CD4-positive, alpha-beta T cell (primary cell): ENCODE measurements around the gene PTP4A1. TPM values are rescaled to one million over a fixed set of nuclear protein-coding genes. Genes with fewer than 3 reads are reported as not detected.

ENCODE experiments used
- ATAC-seq: fragments of 200-7000 bp; cut with Tn5 transposase; one replicate; pipeline ENCODE4 v1.10.0; 2022; ENCODE audit warnings: mild to moderate bottlenecking; ENCODE audit not compliant: poor library complexity
- CTCF ChIA-PET: fragments of 350-600 bp; sonication (Branson Sonifier 250); formaldehyde crosslinking; loops from one replicate; lab custom pipeline; 2021; ENCODE audit warnings: antibody characterized with exemption, inconsistent platforms; lab: Charles Lee
- POLR2A ChIA-PET: fragments of 350-600 bp; sonication (Branson Sonifier 250); formaldehyde crosslinking; loops from one replicate; lab custom pipeline; 2021; ENCODE audit warnings: antibody characterized with exemption, inconsistent platforms; lab: Charles Lee
- DNase-seq, 14 experiments: peaks; one replicate each; pipeline ENCODE4 v3.0.0-alpha.2; 2013 to 2020; ENCODE audit warnings: mixed read lengths in 2 of 14
- H3K27ac ChIP-seq, 2 donors: one replicate each; pipeline versions ENCODE4 v1.5.1 to v1.7.0; 2013; ENCODE audit warnings: low read length in 2 of 2, low read depth in 1 of 2, mild to moderate bottlenecking in 1 of 2
- H3K27me3 ChIP-seq, 2 experiments: 1 replicate in 1 of 2; 2 replicates in 1 of 2; pipeline versions ENCODE4 v1.6.1 to v1.7.0; 2013; ENCODE audit warnings: low read length in 2 of 2, control low read depth in 1 of 2, mild to moderate bottlenecking in 1 of 2, moderate library complexity in 1 of 2; ENCODE audit not compliant: insufficient read depth in 2 of 2, control insufficient read depth in 1 of 2
- H3K36me3 ChIP-seq: one replicate; pipeline ENCODE4 v1.6.1; 2013; ENCODE audit warnings: low read length, control low read depth; ENCODE audit not compliant: insufficient read depth
- H3K4me1 ChIP-seq: one replicate; pipeline ENCODE4 v1.6.1; 2013; ENCODE audit warnings: low read length, control low read depth; ENCODE audit not compliant: insufficient read depth
- H3K4me3 ChIP-seq: one replicate; pipeline ENCODE4 v1.5.1; 2013; ENCODE audit warnings: mild to moderate bottlenecking, low read length, moderate library complexity
- H3K9me3 ChIP-seq, 2 experiments: 1 replicate in 1 of 2; 2 replicates in 1 of 2; pipeline versions ENCODE4 v1.6.1 to v1.7.0; 2013; ENCODE audit warnings: low read length in 2 of 2, mild to moderate bottlenecking in 2 of 2, control low read depth in 1 of 2, moderate library complexity in 1 of 2; ENCODE audit not compliant: control insufficient read depth in 1 of 2, insufficient read depth in 1 of 2
- H3K27ac Mint-ChIP-seq: one replicate; pipeline ENCODE4 v1.8.0; 2020; ENCODE audit warnings: mixed read lengths
- H3K27me3 Mint-ChIP-seq: one replicate; pipeline ENCODE4 v1.8.0; 2021; ENCODE audit warnings: mixed read lengths
- H3K36me3 Mint-ChIP-seq: one replicate; pipeline ENCODE4 v1.8.0; 2021; ENCODE audit warnings: low read depth, mixed read lengths
- H3K4me1 Mint-ChIP-seq: one replicate; pipeline ENCODE4 v1.8.0; 2021; ENCODE audit warnings: low read depth, mixed read lengths
- H3K4me3 Mint-ChIP-seq: one replicate; pipeline ENCODE4 v1.8.0; 2020; ENCODE audit warnings: mild to moderate bottlenecking, mixed read lengths
- H3K9me3 Mint-ChIP-seq: one replicate; pipeline ENCODE4 v1.8.0; 2020; ENCODE audit warnings: mixed read lengths
- CTCF ChIP-seq: fragments of 200-600 bp; IDR thresholded peaks from one replicate; pipeline ENCODE4 v1.8.0; 2022; ENCODE audit warnings: antibody characterized with exemption, mild to moderate bottlenecking
- intact Hi-C, 2 experiments: fragments of 100-400 bp; cut with DNase I in 1 of 2; cut with micrococcal nuclease in 1 of 2; formaldehyde crosslinking; loops; one replicate each; pipeline versions ENCODE4 v1.15.1 to v1.9.0; 2023 to 2025; cut with DNase I, micrococcal nuclease
- total RNA-seq, 174 experiments: library from RNA in 2 of 174; stranded (reverse) in 2 of 174; gene quantifications; one replicate each; pipeline ENCODE4 v1.2.3 and lab custom pipeline; 2021 to 2026

Gene PTP4A1
- total RNA-seq, 2 experiments from 2014 or later: 254 to 258 TPM

DNA sequence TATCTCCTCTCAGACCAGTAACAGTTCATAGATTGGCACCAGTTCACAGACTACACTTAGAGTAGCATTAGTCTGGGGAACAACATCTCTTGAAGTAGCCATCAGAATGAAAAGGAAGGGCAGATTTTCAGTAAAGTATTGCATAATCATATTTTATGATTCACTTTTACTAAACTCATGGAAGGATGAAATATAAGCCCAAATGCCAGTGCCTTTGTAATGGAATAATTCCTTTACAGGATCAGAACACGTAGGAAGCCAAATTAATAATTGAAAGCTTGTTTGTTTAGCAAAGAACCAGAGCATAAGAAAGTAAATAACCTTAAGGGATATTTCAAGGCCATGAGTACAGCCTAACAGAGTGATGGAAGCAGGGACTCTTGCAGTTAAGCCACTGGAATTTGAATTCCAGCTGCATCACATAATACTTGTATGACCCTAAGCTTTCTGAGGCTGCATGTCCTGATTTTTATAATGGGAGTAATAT is 11.4 kb upstream of the PTP4A1 start:
- Mint-ChIP-seq H3K4me3 (no peak overlapping the region), H3K4me1 (no peaks in the 10 kb centered on the region), H3K27ac (no peak overlapping the region), H3K27me3 (peaks cover 21% of the 10 kb centered on the region), H3K36me3 (no peaks in the 10 kb centered on the region), H3K9me3 (no peaks in the 10 kb centered on the region)
- no peak overlapping the region for H3K27ac ChIP-seq
- POLR2A ChIA-PET: no interaction called here
- H3K4me1 ChIP-seq: no peaks in the 10 kb centered on the region
- ATAC-seq (no peak), DNase-seq (no peak)
- H3K27me3 ChIP-seq: no peaks in the 10 kb centered on the region
- no peaks in the 10 kb centered on the region for H3K36me3 ChIP-seq
- no peaks in the 10 kb centered on the region for H3K9me3 ChIP-seq
- no peak for TF ChIP-seq CTCF
- CTCF ChIA-PET: no interaction called here
- intact Hi-C loops: no loop called here
- no peak overlapping the region for H3K4me3 ChIP-seq

- Mint-ChIP-seq H3K27ac (no peak overlapping the region), H3K27me3 (peaks cover 19% of the 10 kb centered on the region), H3K4me1 (no peaks in the 10 kb centered on the region), H3K36me3 (no peaks in the 10 kb centered on the region), H3K9me3 (no peaks in the 10 kb centered on the region), H3K4me3 (no peak overlapping the region)
- Histone ChIP-seq H3K9me3 (no peaks in the 10 kb centered on the region), H3K27ac (no peak overlapping the region), H3K36me3 (no peaks in the 10 kb centered on the region), H3K27me3 (no peaks in the 10 kb centered on the region), H3K4me3 (no peak overlapping the region), H3K4me1 (no peaks in the 10 kb centered on the region)
- CTCF ChIA-PET: no interaction called here
- POLR2A ChIA-PET: no interaction called here
- ATAC-seq (no peak), DNase-seq (no peak)
- intact Hi-C loops: no loop called here
- TF ChIP-seq CTCF: no peak
Observed at GRCh38 chr6:63561288-63561687, 11.0 kb upstream of the PTP4A1 start.

- POLR2A ChIA-PET: no interaction called here
- Mint-ChIP-seq H3K4me3 (no peak overlapping the region), H3K27me3 (peaks cover 7% of the 10 kb centered on the region), H3K36me3 (no peaks in the 10 kb centered on the region), H3K27ac (no peak overlapping the region), H3K4me1 (no peaks in the 10 kb centered on the region), H3K9me3 (no peaks in the 10 kb centered on the region)
- H3K4me3 ChIP-seq: no peak overlapping the region
- no peaks in the 10 kb centered on the region for H3K4me1 ChIP-seq
- H3K36me3 ChIP-seq: no peaks in the 10 kb centered on the region
- CTCF ChIA-PET: no interaction called here
- H3K27ac ChIP-seq: no peak overlapping the region
- DNase-seq: no peak
- H3K27me3 ChIP-seq: no peaks in the 10 kb centered on the region
- TF ChIP-seq CTCF: no peak
- intact Hi-C loops: no loop called here
- no peaks in the 10 kb centered on the region for H3K9me3 ChIP-seq
- ATAC-seq: no peak
Observed at GRCh38 chr6:63563235-63563634, 9.0 kb upstream of the PTP4A1 start.
